ENCODE data around the gene ICAM1.

DNA sequence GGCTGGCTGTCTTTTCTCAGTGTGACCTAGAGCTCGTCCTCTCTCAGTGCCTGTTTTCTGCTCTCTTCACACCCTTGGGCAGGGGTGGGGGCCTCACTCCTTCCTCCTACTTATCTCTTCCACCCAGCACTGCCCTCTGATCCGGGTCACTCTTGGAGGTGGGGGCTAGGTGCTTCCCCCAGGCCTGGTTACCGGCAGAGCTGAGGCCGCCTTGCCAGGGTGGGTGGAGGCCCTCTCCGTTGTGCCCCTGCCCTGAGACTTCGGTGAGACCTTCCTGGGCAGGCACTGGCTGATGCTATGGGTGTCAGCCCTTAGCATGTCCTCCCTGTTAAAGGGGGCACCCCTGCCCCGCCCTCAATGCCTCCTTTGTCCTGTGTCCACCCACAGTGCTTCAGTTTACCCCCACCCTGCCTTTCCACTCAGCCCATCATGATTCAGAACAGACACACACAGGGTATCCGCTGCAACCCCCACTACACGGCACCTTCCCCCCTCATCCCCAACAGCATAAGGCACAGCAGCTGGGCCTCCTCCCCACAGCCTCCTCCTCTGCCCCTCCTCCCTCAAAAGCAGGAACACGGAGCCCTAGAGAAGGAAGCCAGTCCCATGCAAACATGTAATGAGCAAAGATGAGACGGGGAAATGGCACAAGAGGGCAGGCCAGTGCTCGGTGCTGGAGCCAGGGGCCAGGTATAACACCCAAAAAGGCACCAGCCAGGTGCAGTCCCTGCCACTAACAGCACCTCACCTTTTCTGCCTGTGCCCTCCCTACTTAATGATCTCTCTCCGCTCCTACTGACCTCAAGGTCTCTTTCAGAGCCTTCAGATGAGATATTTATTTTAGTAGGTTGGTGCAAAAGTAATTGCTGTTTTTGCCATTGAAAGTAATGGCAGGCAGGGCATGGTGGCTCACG is 28.9 kb downstream of the ICAM1 start:
- no peak for TF ChIP-seq POLR2A (IDR thresholded peaks at IDR 0.05)
- TF ChIP-seq, protein P1, sequence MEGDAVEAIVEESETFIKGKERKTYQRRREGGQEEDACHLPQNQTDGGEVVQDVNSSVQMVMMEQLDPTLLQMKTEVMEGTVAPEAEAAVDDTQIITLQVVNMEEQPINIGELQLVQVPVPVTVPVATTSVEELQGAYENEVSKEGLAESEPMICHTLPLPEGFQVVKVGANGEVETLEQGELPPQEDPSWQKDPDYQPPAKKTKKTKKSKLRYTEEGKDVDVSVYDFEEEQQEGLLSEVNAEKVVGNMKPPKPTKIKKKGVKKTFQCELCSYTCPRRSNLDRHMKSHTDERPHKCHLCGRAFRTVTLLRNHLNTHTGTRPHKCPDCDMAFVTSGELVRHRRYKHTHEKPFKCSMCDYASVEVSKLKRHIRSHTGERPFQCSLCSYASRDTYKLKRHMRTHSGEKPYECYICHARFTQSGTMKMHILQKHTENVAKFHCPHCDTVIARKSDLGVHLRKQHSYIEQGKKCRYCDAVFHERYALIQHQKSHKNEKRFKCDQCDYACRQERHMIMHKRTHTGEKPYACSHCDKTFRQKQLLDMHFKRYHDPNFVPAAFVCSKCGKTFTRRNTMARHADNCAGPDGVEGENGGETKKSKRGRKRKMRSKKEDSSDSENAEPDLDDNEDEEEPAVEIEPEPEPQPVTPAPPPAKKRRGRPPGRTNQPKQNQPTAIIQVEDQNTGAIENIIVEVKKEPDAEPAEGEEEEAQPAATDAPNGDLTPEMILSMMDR (IDR thresholded peaks at IDR 0.05), result no peak

All from prostate gland (tissue), 2 donors.